ENCODE data around the gene ABLIM1.

GRCh38 chr10:114654822-114655575, 3.1 kb downstream of the ABLIM1 start:
- TF ChIP-seq CTCF (IDR thresholded peaks at IDR 0.05) (no peak), EP300 (IDR thresholded peaks at IDR 0.05) (no peak), POLR2A (IDR thresholded peaks at IDR 0.05) (no peak), POLR2AphosphoS5 (IDR thresholded peaks at IDR 0.05) (no peak)
